ENCODE measurements around the gene IKBKG.
"Not testable (repeated sequence)": the region's sequence is repeated elsewhere in the genome, so short reads cannot be mapped to it uniquely, and the experiment has no call there.

The IKBKG gene

DNA sequence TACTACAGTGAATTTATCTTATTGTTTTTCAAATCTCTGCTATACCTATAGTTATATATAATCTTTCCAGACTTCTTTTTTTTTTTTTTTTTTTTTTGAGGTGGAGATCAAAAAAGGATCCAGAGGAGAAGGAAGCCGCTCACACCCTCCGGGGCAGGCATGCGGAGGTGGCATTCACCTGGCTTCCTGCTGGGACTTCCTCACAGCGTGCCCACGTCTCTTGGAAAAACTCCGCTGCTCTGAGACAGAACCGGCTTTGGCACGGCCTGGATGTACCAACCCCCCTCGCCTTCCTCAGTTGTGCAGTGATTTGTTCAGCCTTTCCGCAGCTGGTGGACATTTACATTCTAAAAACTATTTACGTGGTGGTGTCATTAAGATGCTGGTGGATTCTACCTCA, 60.6 kb downstream of the IKBKG start:
- DNase-seq = not testable (repeated sequence)

- DNase-seq = not testable (repeated sequence)
These were observed 61.4 kb downstream of the IKBKG start for GRCh38 chrX:154608823-154609222.

- not testable (repeated sequence) for DNase-seq
These were observed 63.7 kb downstream of the IKBKG start for GRCh38 chrX:154611146-154611545.

GRCh38 chrX:154613586-154613985, 66.2 kb downstream of the IKBKG start:
- not testable (repeated sequence) for DNase-seq
